Left lobe of liver (tissue), 2 donors: ENCODE results near the gene IRX6. TPM values are rescaled to one million over a fixed set of nuclear protein-coding genes. Genes with fewer than 3 reads are reported as not detected.
A peak's percentile ranks its signal among the peaks of the same experiment; 100 is the strongest.

Source experiments
- ATAC-seq: fragments of 200-7000 bp; cut with Tn5 transposase; one replicate; pipeline ENCODE4 v1.9.1; 2020; ENCODE audit warnings: mild to moderate bottlenecking, moderate library complexity
- DNase-seq: peaks from one replicate; pipeline ENCODE4 v3.0.0-alpha.2; 2020; ENCODE audit warnings: low spot score
- total RNA-seq: library from RNA; stranded (reverse); gene quantifications from one replicate; pipeline ENCODE4 v1.2.1, GENCODE V29; 2021
- donor health status: DM: no; HTN: no; CAD: no; lungs with moderate emphysema.
- donor health status: DM: no; HTN: yes; CAD: no.

Gene IRX6
- not detected for total RNA-seq

GRCh38 chr16:55323637-55324271, at the start of gene IRX6:
Gene IRX6 (plus strand): TSS chr16:55324203. CDS start chr16:55325092, 889 bp downstream.
- ATAC-seq (no peak), DNase-seq (no peak)

GRCh38 chr16:55274391-55274790, 49.6 kb upstream of the IRX6 start:
- ATAC-seq = no peak
- DNase-seq = no peak

DNA sequence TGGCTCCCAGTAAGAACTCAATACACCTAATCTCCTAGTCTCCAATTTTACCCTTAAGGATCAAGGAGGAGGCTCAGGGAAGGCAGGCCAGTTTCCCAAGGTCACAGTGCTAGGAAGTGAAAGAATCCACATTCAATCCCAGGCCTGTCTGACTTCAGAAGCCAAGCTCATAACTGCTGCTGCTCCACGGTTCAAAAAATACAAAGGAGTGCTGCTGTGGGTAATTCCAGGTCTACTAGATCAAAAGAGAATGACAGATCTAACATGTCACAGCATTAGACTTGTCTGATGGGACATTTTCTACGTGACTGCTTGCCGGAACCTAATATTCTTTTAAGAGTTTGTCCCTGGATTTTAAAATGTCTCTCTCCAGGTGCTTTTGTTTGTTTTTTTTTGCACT, 48.8 kb upstream of the IRX6 start:
- no peak for DNase-seq
- ATAC-seq = no peak

GRCh38 chr16:55275869-55276268, 48.1 kb upstream of the IRX6 start:
- ATAC-seq (no peak), DNase-seq (no peak)

GRCh38 chr16:55277536-55277935, 46.5 kb upstream of the IRX6 start:
- no peak for DNase-seq
- ATAC-seq = no peak

DNA sequence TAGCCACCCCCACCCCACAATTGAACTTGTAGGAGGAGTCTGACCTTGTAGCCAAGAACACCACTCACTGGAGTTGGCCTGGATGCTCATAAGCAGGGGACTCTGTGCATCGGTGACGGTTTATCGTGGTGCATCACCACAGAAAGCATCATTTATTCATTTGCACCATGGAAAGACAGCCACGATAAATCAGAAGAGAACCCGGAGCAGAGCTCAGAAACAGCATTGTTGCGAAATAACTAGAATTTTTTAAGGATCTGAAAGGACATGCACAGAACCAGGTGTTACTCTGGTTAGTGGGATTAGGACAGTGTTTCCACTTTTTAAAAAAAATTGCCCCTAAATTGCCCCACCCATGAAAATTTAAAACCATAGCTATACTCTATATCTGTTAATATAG, 44.4 kb upstream of the IRX6 start:
- DNase-seq = no peak
- ATAC-seq = no peak

GRCh38 chr16:55280587-55280986, 43.4 kb upstream of the IRX6 start:
- DNase-seq (no peak), ATAC-seq (no peak)

DNA sequence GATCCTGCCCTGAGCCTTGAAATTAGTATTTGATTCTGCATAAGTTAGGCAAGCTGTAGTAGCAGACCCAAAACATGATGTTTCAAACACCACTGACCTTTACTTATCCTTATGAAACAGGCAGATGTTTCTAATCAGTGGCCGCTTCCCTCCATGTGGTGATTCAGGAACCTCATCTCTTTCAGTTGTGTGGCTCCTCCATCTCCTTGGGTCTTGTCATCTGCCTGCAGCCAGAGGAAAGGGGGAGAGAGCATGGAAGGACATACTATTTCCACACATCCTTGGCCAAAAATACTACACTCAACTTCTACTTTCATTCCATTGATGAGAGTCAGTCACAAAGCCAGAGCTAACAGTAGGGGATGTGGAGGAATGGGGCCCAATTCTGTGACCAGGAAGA, 41.6 kb upstream of the IRX6 start:
- DNase-seq (no peak), ATAC-seq (no peak)

DNA sequence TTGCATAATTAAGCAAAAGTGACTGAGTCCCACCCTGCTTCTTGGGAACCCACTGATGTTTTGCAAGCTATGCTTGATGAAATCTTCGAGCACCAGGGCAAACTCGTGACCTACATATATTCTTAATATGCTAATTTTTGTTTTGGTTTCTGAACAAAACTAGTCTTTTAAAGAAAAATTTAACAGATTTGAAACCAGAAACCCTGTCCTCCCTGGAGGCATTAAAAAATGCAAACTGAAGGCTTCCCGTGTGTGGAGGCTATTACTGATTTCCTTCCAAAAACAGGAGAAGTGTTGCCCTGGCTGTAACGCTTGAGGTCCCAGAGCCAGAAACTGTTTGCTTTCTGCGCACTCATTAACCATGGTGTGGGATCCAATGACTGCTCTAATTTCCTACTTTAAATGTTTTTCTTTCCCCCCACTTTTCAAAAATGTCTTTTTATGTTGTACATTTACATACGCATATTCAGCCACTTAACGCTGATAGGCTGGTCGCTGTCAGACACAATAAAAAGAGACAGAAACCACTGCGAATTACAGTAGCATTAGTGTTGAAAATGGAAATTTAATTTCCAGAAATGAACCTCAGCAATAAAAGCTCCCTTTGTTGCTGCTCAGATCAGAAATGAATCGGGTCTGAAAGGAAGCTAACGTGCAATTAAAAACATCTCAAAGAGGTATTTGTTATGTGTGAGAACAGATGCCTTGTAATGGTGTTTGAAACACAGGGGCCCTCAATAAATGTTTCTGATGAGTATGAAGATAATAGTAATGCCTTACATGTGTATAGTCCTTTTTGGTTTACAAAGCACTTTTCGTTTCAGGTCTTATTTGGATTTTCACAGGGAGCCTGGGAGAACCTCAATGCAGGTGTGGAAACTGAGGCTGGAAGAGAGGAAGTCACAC, 39.9 kb upstream of the IRX6 start:
- no peak for DNase-seq
- peak; percentile 84 for ATAC-seq

DNA sequence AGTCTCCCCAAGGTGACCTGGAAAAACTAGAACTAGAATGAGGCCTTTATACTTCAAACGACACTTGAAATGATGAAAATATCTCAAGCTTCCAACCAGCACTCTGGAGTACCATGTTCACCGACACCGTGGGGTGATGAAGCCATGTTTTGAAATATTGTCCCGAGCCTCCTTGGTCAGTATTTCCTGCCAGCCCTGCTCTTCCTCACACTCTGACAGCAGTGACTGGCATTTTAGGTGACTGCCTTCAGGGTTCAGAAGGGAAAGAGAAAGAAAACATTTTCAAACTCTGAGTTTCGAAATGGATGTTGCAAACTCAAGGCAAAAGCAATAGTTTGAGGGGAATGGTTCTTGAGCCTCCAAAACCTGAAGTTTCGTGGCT, 39.3 kb upstream of the IRX6 start:
- DNase-seq (no peak), ATAC-seq (no peak)

GRCh38 chr16:55285586-55285985, 38.4 kb upstream of the IRX6 start:
- ATAC-seq = no peak
- DNase-seq = no peak

DNA sequence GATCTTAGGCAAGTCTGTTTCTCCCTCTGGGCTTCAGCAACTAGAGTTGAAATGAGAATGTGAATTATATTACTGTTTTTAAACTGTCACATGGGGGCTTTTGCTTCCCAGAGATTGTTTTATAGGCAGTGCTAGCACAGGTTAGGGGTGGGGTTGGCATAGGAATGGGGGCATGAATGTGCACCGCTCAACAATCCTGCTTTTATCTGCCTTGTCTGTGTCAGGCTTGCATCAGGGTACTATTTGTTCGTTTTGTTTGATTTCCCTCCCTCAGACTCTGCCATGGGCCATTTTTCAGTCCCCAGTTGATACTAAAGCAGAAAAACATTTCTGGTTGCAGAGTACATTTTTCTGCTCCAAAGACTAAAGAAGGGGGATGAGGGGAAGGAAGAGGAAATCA, 34.6 kb upstream of the IRX6 start:
- ATAC-seq (no peak), DNase-seq (no peak)

DNA sequence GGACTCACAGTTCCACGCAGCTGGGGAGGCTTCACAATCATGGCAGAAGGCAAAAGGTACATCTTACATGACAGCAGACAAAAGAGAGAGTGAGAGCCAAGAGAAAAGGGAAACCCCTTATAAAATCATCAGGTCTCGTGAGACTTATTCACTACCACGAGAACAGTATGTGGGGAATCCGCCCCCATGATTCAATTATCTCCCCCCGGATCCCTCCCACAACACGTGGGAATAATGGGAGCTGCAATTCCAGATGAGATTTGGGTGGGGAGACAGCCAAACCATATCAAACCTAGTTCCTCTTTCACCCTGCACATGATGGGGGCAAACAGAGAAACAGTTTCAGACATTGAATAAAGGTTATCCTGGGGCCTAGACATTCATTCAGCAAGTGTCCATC, 32.2 kb upstream of the IRX6 start:
- ATAC-seq = no peak
- DNase-seq = no peak

DNA sequence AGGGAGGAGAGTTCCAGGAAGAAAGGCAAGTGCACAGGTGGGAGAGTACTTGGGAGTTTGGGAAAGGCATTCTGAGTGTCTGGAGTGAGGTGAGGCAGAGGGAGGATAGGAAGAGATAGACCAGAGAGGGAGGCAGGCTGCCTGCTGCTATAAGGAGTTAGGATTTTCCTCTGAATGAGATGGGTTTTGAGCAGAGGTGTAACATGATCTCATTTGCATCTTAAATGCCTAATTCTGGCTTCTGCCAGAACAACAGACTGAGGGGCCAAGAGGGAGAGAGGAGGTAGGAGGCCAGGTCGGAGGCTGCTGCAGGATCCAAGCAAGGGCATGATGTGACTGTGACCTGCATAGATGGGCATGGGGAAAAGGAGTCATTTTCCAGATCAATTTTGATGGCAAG, 31.5 kb upstream of the IRX6 start:
- ATAC-seq (no peak), DNase-seq (no peak)

- ATAC-seq = no peak
- no peak for DNase-seq
Observed at GRCh38 chr16:55294129-55294528, 29.9 kb upstream of the IRX6 start.

- ATAC-seq (no peak), DNase-seq (no peak)
Observed at GRCh38 chr16:55294931-55295342, 29.1 kb upstream of the IRX6 start.

GRCh38 chr16:55297062-55297909, 26.7 kb upstream of the IRX6 start:
- no peak for ATAC-seq
- no peak for DNase-seq

DNA sequence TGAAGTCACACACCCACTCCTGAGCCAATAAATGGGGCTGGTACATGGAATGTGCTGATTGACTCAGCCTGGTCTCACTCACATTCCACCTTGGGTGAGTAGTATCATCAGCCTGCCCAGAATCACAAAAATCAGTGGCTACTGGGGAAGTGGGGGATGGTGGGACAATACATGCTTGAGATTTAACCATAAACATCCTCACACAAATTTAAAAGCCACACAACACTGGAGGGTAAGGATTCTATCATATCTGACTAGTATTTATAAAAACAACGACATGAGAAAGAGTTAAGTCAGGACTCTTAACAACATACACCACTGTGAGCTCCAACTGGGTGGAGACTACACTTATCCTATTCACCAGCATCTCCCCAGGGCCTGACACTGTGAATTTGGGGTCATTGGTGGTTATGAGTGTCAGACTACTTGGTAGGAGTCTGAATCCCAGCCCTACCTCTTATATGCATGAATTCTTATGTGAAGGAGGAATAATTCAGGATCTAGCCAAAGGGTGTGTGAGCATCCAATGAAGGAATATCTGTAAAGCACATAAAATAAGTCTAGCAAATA, 26.0 kb upstream of the IRX6 start:
- DNase-seq (no peak), ATAC-seq (no peak)

- DNase-seq (no peak), ATAC-seq (no peak)
Observed at GRCh38 chr16:55301385-55302008, 22.5 kb upstream of the IRX6 start.

DNA sequence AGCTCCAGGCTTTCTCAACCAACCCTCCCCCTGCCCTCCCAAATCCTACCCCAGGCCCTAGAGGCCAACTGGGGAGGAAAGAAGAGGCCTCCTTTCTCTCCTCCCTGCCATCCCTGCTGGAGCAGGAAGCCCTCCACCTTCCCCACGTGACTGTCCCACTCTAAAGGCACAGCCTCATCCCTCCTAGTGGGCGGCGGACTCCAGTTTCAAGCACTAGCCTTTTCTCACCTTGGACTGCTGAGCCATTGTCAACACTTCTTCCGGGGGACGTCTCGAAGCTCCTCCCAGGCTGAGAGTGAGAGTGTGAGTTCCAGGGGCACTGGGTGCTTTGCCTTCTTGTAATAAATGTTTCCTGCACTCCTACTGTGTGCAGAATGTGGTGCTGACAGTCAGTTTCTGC, 21.4 kb upstream of the IRX6 start:
- ATAC-seq (no peak), DNase-seq (no peak)

DNA sequence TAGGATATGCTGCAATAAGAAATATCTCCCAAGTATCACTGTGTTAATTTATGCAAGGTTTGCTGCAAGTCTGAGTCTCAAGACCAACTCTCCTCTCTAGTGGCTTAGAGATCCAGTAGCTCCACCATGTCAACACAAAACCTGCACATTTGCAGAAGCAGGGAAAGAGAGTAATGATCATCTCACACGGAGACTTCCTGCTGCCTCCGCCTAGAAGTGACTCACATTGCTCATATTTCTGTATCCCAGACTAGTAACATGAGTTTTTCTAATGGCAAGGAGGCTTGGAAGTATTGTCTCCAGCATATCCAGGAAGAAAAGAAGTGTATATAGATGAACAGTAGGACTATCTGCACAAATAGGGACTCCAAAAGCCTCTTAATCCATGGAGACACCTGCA, 15.0 kb upstream of the IRX6 start:
- no peak for ATAC-seq
- DNase-seq = no peak
